Sigmoid colon (tissue), 7 donors: ENCODE results near the gene C1orf198. TPM values are rescaled to one million over a fixed set of nuclear protein-coding genes. Genes with fewer than 3 reads are reported as not detected.

ENCODE experiments used
- DNase-seq: peaks from one replicate; pipeline ENCODE4 v3.0.0-alpha.2; 2019
- H3K27ac ChIP-seq, 4 donors: fragments of 200-600 bp; sonication (generic); one replicate each; pipeline ENCODE4 v1.5.1; 2016 to 2019; ENCODE audit warnings: mild to moderate bottlenecking in 1 of 4
- H3K27me3 ChIP-seq, 3 donors: fragments of 200-600 bp; sonication (generic); one replicate each; pipeline ENCODE4 v1.5.1; 2019; ENCODE audit warnings: mild to moderate bottlenecking in 1 of 3
- H3K36me3 ChIP-seq, 4 donors: fragments of 200-600 bp; sonication (generic); one replicate each; pipeline ENCODE4 v1.5.1; 2016 to 2019
- H3K4me1 ChIP-seq, 4 donors: fragments of 200-600 bp; sonication (generic); one replicate each; pipeline ENCODE4 v1.5.1; 2017 to 2019
- H3K4me3 ChIP-seq, 4 donors: fragments of 200-600 bp; sonication (generic); one replicate each; pipeline ENCODE4 v1.5.1; 2017 to 2019; ENCODE audit warnings: mild to moderate bottlenecking in 2 of 4, moderate library complexity in 1 of 4
- H3K9me3 ChIP-seq, 4 donors: fragments of 200-600 bp in 3 of 4; sonication (generic) in 3 of 4; one replicate each; pipeline versions ENCODE4 v1.5.1 to v1.6.1; 2013 to 2019
- CTCF ChIP-seq, 4 experiments: fragments of 450-650 bp in 3 of 4; fragments of 200-600 bp in 1 of 4; IDR thresholded peaks; one replicate each; pipeline ENCODE4 v1.5.1; 2016 to 2019; ENCODE audit warnings: antibody characterized with exemption in 4 of 4, mild to moderate bottlenecking in 3 of 4, moderate library complexity in 2 of 4
- EP300 ChIP-seq, 4 donors: sonication (generic); formaldehyde crosslinking; IDR thresholded peaks; one replicate each; pipeline ENCODE4 v1.6.1; 2017; ENCODE audit warnings: antibody characterized with exemption in 4 of 4
- POLR2A ChIP-seq, 2 donors: fragments of 450-650 bp; IDR thresholded peaks; one replicate each; pipeline ENCODE4 v1.6.1; 2016; ENCODE audit warnings: antibody characterized with exemption in 2 of 2, mild to moderate bottlenecking in 2 of 2, moderate library complexity in 2 of 2
- POLR2AphosphoS5 ChIP-seq, 4 donors: sonication (generic); formaldehyde crosslinking; IDR thresholded peaks; one replicate each; pipeline ENCODE4 v1.6.1; 2017; ENCODE audit warnings: antibody characterized with exemption in 4 of 4
- WGBS, 2 donors: extraction: QIAGEN DNeasy Blood & Tissue Kit; methylation state at CpG; one replicate each; pipeline ENCODE4 v1.1.7; 2013; 5-methylcytosine and 5-hydroxymethylcytosine counted together
- intact Hi-C: fragments of 100-400 bp; cut with DNase I; formaldehyde crosslinking; loops from one replicate; pipeline ENCODE4 v1.15.1; 2023
- polyA plus RNA-seq, 3 donors: library from polyadenylated mRNA; stranded (reverse); fragments of 200-250 nt; gene quantifications; one replicate each; pipeline ENCODE4 v1.2.3, GENCODE V29; 2013
- total RNA-seq, 4 donors: library from RNA; depleted of rRNA; stranded (reverse); fragments of >200 nt; gene quantifications; one replicate each; pipeline ENCODE4 v1.1.0, GENCODE V29; 2016
- donor health status: healthy with polysubstance abuse.
- donor health status: Bipolar disorder and iron deficiency.
- donor health status: healthy.

The C1orf198 gene
- total and polyA plus RNA-seq, 7 donors, result 4.9 to 63.5 (median 42.1) TPM

- Histone ChIP-seq H3K4me3 (no peak overlapping the region), H3K36me3 (no peaks in the 10 kb centered on the region), H3K27ac (no peak overlapping the region), H3K27me3 (no peaks in the 10 kb centered on the region), H3K9me3 (no peaks in the 10 kb centered on the region), H3K4me1 (peaks cover 0 to 21% (median 15%) of the 10 kb centered on the region in 4 donors)
- no peak for DNase-seq
- TF ChIP-seq POLR2AphosphoS5 (IDR thresholded peaks at IDR 0.05) (no peak), CTCF (IDR thresholded peaks at IDR 0.05) (no peak), EP300 (IDR thresholded peaks at IDR 0.05) (no peak), POLR2A (IDR thresholded peaks at IDR 0.05) (no peak)
- intact Hi-C loops, result no loop called here
- WGBS, 2 donors, result 91 to 93% methylated on average over 4 of the region's 4 CpGs
These were observed 48.3 kb downstream of the C1orf198 start for GRCh38 chr1:230819976-230820375.

- H3K9me3 ChIP-seq, result no peaks in the 10 kb centered on the region
- 91 to 92% methylated on average over 6 of the region's 6 CpGs for WGBS, 2 donors
- intact Hi-C loops, result no loop called here
- no peak for DNase-seq
- no peaks in the 10 kb centered on the region for H3K36me3 ChIP-seq
- no peak overlapping the region for H3K27ac ChIP-seq
- H3K4me3 ChIP-seq, result no peak overlapping the region
- TF ChIP-seq EP300 (IDR thresholded peaks at IDR 0.05) (no peak), CTCF (IDR thresholded peaks at IDR 0.05) (no peak), POLR2AphosphoS5 (IDR thresholded peaks at IDR 0.05) (no peak)
- peaks cover 0 to 10% (median 4%) of the 10 kb centered on the region in 4 donors for H3K4me1 ChIP-seq
- H3K27me3 ChIP-seq, result no peaks in the 10 kb centered on the region
These were observed 49.4 kb downstream of the C1orf198 start for GRCh38 chr1:230818901-230819300.

- Histone ChIP-seq H3K4me3 (no peak overlapping the region), H3K36me3 (no peaks in the 10 kb centered on the region), H3K27me3 (no peaks in the 10 kb centered on the region), H3K4me1 (peaks cover 0 to 5% (median under 1%) of the 10 kb centered on the region in 4 donors), H3K9me3 (no peaks in the 10 kb centered on the region), H3K27ac (no peak overlapping the region)
- 79 to 94% methylated on average over 1 of the region's 1 CpG for WGBS, 2 donors
- TF ChIP-seq POLR2AphosphoS5 (IDR thresholded peaks at IDR 0.05), result no peak
- no peak for DNase-seq
- intact Hi-C loops, result no loop called here
These were observed 50.0 kb downstream of the C1orf198 start for GRCh38 chr1:230818367-230818766.

- TF ChIP-seq POLR2A (IDR thresholded peaks at IDR 0.05) (no peak), EP300 (IDR thresholded peaks at IDR 0.05) (no peak), CTCF (IDR thresholded peaks at IDR 0.05) (no peak), POLR2AphosphoS5 (IDR thresholded peaks at IDR 0.05) (no peak)
- no peak overlapping the region for H3K27ac ChIP-seq
- H3K9me3 ChIP-seq, result peaks cover 0 to 3% (median 0%) of the 10 kb centered on the region in 4 donors
- H3K4me3 ChIP-seq, result no peak overlapping the region
- intact Hi-C loops, result no loop called here
- no peak for DNase-seq
- H3K4me1 ChIP-seq, result peaks cover 0 to 4% (median 0%) of the 10 kb centered on the region in 4 donors
- H3K36me3 ChIP-seq, result no peaks in the 10 kb centered on the region
- no peaks in the 10 kb centered on the region for H3K27me3 ChIP-seq
These were observed 52.3 kb downstream of the C1orf198 start for GRCh38 chr1:230816018-230816417.

- Histone ChIP-seq H3K4me1 (peaks cover 0 to 4% (median 0%) of the 10 kb centered on the region in 4 donors), H3K36me3 (no peaks in the 10 kb centered on the region), H3K27me3 (no peaks in the 10 kb centered on the region), H3K9me3 (peaks cover 0 to 3% (median 0%) of the 10 kb centered on the region in 4 donors), H3K27ac (no peak overlapping the region), H3K4me3 (no peak overlapping the region)
- intact Hi-C loops, result no loop called here
- no peak for DNase-seq
- 65 to 81% methylated on average over 3 of the region's 3 CpGs for WGBS, 2 donors
- TF ChIP-seq CTCF (IDR thresholded peaks at IDR 0.05) (no peak), POLR2A (IDR thresholded peaks at IDR 0.05) (no peak), EP300 (IDR thresholded peaks at IDR 0.05) (no peak), POLR2AphosphoS5 (IDR thresholded peaks at IDR 0.05) (no peak)
These were observed 53.2 kb downstream of the C1orf198 start for GRCh38 chr1:230814949-230815692.
